Measurements from ENCODE around the gene DCC.

DNA sequence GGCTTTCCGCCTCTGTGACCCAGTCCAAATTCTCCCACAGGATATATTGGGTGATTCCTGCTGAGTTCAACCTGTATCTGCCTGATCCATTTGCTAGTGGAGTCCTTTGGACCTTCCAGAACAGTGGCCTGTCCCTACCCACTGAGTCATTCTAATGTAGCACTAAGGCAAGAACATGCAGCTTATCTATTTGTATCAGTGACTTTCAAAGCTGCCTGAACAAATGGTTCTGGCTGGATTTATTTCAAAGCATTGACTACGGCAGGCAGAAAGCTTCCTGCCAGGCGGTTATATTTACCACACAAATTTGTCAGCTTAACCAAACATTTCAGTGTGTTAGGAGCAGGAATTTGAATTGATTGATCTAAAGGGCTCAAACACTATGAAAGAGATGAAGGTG, 613.4 kb downstream of the DCC start:
- TF ChIP-seq POLR2A (IDR thresholded peaks at IDR 0.05): no peak
- TF ChIP-seq, protein P1, sequence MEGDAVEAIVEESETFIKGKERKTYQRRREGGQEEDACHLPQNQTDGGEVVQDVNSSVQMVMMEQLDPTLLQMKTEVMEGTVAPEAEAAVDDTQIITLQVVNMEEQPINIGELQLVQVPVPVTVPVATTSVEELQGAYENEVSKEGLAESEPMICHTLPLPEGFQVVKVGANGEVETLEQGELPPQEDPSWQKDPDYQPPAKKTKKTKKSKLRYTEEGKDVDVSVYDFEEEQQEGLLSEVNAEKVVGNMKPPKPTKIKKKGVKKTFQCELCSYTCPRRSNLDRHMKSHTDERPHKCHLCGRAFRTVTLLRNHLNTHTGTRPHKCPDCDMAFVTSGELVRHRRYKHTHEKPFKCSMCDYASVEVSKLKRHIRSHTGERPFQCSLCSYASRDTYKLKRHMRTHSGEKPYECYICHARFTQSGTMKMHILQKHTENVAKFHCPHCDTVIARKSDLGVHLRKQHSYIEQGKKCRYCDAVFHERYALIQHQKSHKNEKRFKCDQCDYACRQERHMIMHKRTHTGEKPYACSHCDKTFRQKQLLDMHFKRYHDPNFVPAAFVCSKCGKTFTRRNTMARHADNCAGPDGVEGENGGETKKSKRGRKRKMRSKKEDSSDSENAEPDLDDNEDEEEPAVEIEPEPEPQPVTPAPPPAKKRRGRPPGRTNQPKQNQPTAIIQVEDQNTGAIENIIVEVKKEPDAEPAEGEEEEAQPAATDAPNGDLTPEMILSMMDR (IDR thresholded peaks at IDR 0.05): no peak

Measured in thyroid gland (tissue), 4 donors.